Prostate gland (tissue), 2 donors: ENCODE data around the gene JAKMIP2. TPM values are rescaled to one million over a fixed set of nuclear protein-coding genes. Genes with fewer than 3 reads are reported as not detected.

ENCODE experiments used
- DNase-seq: peaks from one replicate; pipeline ENCODE4 v3.0.0-alpha.2; 2019; ENCODE audit warnings: low spot score
- H3K27ac ChIP-seq, 2 donors: fragments of 200-600 bp; sonication (generic); 2 replicates each; pipeline ENCODE4 v1.5.1; 2017 to 2019
- H3K27me3 ChIP-seq: fragments of 200-600 bp; sonication (generic); replicated peaks from 2 replicates; pipeline ENCODE4 v1.5.1; 2019; ENCODE audit not compliant: insufficient read depth
- H3K36me3 ChIP-seq, 2 donors: fragments of 200-600 bp; sonication (generic); 1 replicate in 1 of 2; 2 replicates in 1 of 2; pipeline versions ENCODE4 v1.5.1 to v1.8.1; 2017 to 2019
- H3K4me1 ChIP-seq: fragments of 200-600 bp; sonication (generic); replicated peaks from 2 replicates; pipeline ENCODE4 v1.5.1; 2019
- H3K4me3 ChIP-seq, 2 donors: fragments of 200-600 bp; sonication (generic); 2 replicates each; pipeline ENCODE4 v1.5.1; 2017 to 2019
- H3K9me3 ChIP-seq: fragments of 200-600 bp; sonication (generic); 2 replicates; pipeline ENCODE4 v1.5.1; 2017
- CTCF ChIP-seq, 4 experiments: fragments of 200-600 bp in 2 of 4; fragments of 450-650 bp in 2 of 4; sonication (generic) in 2 of 4; IDR thresholded peaks; 1 replicate in 3 of 4; 2 replicates in 1 of 4; pipeline ENCODE4 v1.5.1; 2016 to 2019; ENCODE audit warnings: antibody characterized with exemption in 4 of 4, mild to moderate bottlenecking in 2 of 4, moderate library complexity in 2 of 4
- POLR2A ChIP-seq: fragments of 450-650 bp; IDR thresholded peaks from one replicate; pipeline ENCODE4 v1.6.1; 2016; ENCODE audit warnings: antibody characterized with exemption, mild to moderate bottlenecking
- POLR2AphosphoS5 ChIP-seq: sonication (generic); formaldehyde crosslinking; IDR thresholded peaks from one replicate; pipeline ENCODE4 v1.6.1; 2017; ENCODE audit warnings: antibody characterized with exemption
- WGBS: methylation state at CpG from one replicate; pipeline ENCODE4 v1.1.5; 2018; 5-methylcytosine and 5-hydroxymethylcytosine counted together
- intact Hi-C: fragments of 100-400 bp; cut with DNase I; formaldehyde crosslinking; loops from one replicate; pipeline ENCODE4 v1.14.2; 2022
- total RNA-seq, 2 donors: library from RNA; depleted of rRNA; stranded (reverse); fragments of >200 nt; gene quantifications; one replicate each; pipeline ENCODE4 v1.1.0, GENCODE V29; 2016

Gene JAKMIP2
- total RNA-seq, 2 donors from 2014 or later = 0.85 to 1.2 TPM

DNA sequence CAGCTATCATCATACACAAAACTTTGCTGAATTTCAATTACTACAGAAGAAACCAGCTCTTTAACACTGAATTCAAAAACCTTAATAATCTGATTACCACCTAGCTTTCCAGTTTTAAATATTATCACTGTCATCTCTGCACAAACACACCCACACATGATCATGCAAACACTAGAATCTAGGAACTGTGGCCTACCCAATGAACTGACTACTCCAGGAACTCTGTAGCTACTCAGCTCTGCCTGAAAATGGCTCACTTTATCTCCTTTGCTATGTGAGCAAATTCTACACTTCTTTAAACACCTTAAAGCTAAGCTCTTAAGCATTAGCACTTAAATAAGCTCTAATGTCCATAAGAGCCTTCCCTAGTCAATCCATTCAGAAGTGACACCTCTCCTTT, 149.4 kb downstream of the JAKMIP2 start:
- DNase-seq = no peak
- no peak overlapping the region for H3K27ac ChIP-seq
- intact Hi-C loops = no loop called here
- H3K4me1 ChIP-seq = no peaks in the 10 kb centered on the region
- no peaks in the 10 kb centered on the region for H3K36me3 ChIP-seq
- no peak overlapping the region for H3K4me3 ChIP-seq
- H3K27me3 ChIP-seq = no peaks in the 10 kb centered on the region
- H3K9me3 ChIP-seq = no peaks in the 10 kb centered on the region
- no peak for TF ChIP-seq POLR2AphosphoS5
- TF ChIP-seq CTCF (IDR thresholded peaks at IDR 0.05) = no peak
- no peak for TF ChIP-seq POLR2A

DNA sequence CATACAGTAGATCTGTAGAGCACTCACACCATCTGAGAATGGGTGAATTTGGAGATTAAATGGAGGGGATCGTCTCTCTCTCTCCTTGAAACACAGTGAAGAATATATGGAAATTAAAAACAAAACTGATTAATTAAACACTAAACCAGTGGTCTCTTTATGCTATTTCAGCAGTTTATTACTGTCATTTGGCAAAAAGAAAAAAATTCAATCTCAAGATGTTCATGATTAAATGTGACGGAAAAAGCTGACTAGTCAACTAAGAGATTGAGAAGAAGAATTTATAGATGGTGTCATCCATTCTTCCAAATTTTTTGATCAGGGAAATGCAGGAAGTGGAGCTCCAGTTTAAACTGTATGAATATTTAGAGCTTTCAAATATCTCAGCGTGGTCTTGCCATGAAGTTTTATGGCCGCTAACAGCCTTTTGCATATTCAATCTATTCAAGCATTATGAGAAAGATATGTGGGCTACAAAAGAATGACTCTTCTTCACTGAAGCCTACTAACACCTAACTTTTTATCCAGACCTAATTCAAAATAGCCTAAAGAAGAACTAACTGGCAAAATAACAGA, 151.0 kb downstream of the JAKMIP2 start:
- intact Hi-C loops = no loop called here
- H3K27me3 ChIP-seq = no peaks in the 10 kb centered on the region

DNA sequence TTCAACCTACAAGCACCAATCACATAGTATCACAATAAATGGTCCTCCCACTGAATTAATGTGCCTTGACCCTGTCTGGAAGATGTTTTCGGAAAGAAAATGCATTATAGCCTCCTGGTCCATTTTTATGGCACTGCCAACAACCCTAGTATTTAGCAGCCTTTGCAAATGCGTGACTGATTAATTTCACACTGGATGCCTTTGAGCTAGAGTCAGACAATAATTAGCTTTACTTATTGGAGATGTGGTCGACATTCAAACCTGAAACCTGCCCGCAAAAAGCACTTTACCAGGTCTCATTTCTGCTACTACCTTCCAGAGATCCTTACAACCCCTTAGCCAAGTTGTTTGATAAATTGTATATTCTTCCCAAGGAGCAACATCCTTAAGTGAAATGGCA, 153.3 kb downstream of the JAKMIP2 start:
- Histone ChIP-seq H3K27me3 (no peaks in the 10 kb centered on the region), H3K9me3 (no peaks in the 10 kb centered on the region), H3K27ac (no peak overlapping the region), H3K4me3 (no peak overlapping the region), H3K36me3 (no peaks in the 10 kb centered on the region), H3K4me1 (no peaks in the 10 kb centered on the region)
- TF ChIP-seq POLR2AphosphoS5 (no peak), CTCF (IDR thresholded peaks at IDR 0.05) (no peak), POLR2A (no peak)
- 93% methylated on average over 4 of the region's 4 CpGs for WGBS
- intact Hi-C loops = no loop called here
- DNase-seq = no peak

More for the DNA sequence above, 151.0 kb downstream of the JAKMIP2 start:
- H3K9me3 ChIP-seq = no peaks in the 10 kb centered on the region
- no peaks in the 10 kb centered on the region for H3K4me1 ChIP-seq
- no peak for TF ChIP-seq POLR2A
- TF ChIP-seq POLR2AphosphoS5 = no peak
- no peak for TF ChIP-seq CTCF (IDR thresholded peaks at IDR 0.05)
- no peak overlapping the region for H3K4me3 ChIP-seq
- DNase-seq = no peak
- WGBS = 95% methylated on average over 4 of the region's 4 CpGs
- no peaks in the 10 kb centered on the region for H3K36me3 ChIP-seq
- no peak overlapping the region for H3K27ac ChIP-seq

DNA sequence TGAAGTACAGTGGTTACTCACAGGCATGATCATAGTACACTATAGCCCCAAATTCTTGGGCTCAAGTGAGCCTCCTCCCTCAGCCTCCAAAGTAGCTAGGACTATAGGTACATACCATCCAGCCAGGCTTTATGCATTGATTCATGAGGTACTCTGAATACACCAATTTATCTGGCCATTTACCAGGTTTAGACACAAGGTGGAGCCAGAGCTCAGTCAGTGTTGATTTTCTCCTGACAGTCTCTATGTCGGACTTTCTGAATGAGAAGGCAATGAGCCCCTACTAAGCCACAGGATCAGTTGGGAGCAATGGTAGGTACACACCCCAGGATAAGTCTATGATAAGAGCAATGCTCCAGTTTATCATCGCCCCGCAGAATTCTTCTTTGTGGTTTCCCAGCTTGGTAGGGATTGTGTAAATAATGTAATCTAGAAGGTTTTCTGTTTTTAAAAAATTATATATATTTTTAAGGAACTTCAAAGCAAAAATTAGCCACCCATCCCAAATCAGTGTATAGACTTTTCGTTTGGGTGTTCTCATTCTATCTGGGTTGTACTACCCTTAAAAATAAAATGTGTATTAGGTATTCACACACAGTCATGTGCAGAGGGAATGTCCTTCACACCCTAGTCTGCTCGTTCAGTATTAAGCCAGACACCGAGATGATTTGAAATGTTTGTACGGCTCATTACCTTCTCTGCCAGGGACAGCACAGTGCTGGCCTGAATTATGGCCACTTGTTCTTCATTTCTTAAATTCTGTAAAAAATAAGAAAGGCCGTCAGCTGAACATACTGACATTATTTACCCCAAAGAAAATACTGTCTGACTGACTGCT, 154.3 kb downstream of the JAKMIP2 start:
- peak; percentile 60 for DNase-seq
- H3K36me3 ChIP-seq = no peaks in the 10 kb centered on the region
- no peaks in the 10 kb centered on the region for H3K9me3 ChIP-seq
- no peaks in the 10 kb centered on the region for H3K27me3 ChIP-seq
- 53% methylated on average over 8 of the region's 8 CpGs for WGBS
- peak; percentile 36 to 84 (median 76) for TF ChIP-seq CTCF (IDR thresholded peaks at IDR 0.05)
- no peak for TF ChIP-seq POLR2AphosphoS5
- TF ChIP-seq POLR2A = no peak
- no peak overlapping the region for H3K4me3 ChIP-seq
- intact Hi-C loops = loop anchor here (1.0 kb wide), 1 partner anchor 194 kb away; no protein-coding TSS in a partner anchor
- no peak overlapping the region for H3K27ac ChIP-seq
- no peaks in the 10 kb centered on the region for H3K4me1 ChIP-seq

DNA sequence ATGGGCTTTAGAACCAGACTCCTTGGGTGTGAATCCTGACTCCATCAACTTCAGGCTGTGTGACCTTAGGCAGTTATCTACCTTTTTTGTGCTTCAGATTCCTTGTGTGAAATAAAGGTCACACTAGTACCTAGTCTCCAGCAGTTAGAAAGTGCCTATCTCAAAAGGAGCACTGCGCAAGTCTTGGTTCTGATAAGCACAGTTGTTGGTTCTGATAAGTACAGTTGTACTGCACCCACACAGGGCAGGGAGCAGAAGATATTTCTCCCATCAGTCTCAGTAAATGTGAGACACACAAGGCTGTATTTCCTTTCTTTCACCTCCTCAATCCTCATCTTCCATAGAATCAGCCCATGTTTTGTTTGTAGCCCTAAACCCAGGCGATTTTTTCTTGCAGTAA, 156.1 kb downstream of the JAKMIP2 start:
- intact Hi-C loops = no loop called here
- WGBS = 92% methylated on average over 2 of the region's 2 CpGs
- no peak overlapping the region for H3K27ac ChIP-seq

More for the DNA sequence above, 156.1 kb downstream of the JAKMIP2 start:
- Histone ChIP-seq H3K36me3 (no peaks in the 10 kb centered on the region), H3K4me1 (no peaks in the 10 kb centered on the region), H3K9me3 (no peaks in the 10 kb centered on the region), H3K4me3 (no peak overlapping the region), H3K27me3 (no peaks in the 10 kb centered on the region)
- TF ChIP-seq POLR2AphosphoS5 (no peak), CTCF (IDR thresholded peaks at IDR 0.05) (no peak), POLR2A (no peak)
- DNase-seq = no peak
